SK-N-SH (cell line): Measurements from ENCODE around the gene ZSWIM5.

Experiments
- EP300 ChIP-seq, 2 experiments: IDR thresholded peaks; 2 replicates each; pipeline versions ENCODE4 v1.4.0 to v1.6.1; 2012; ENCODE audit warnings: borderline replicate concordance in 1 of 2, low read depth in 1 of 2, low read length in 1 of 2
- FOXJ3 ChIP-seq: sonication (generic); formaldehyde crosslinking; IDR thresholded peaks from 2 replicates; pipeline ENCODE4 v1.5.1; 2020; ENCODE audit warnings: mild to moderate bottlenecking, missing genetic modification reagents
- SMC3 ChIP-seq: IDR thresholded peaks from 2 replicates; pipeline ENCODE4 v1.6.1; 2012; ENCODE audit warnings: low read depth, low read length, improper control_type of control experiment
- TF ChIP-seq, protein P1 (sequence below): fragments of 200-600 bp; sonication (generic); IDR thresholded peaks from 2 replicates; pipeline ENCODE4 v1.6.1; 2017; ENCODE audit warnings: antibody characterized with exemption, mild to moderate bottlenecking, moderate library complexity

GRCh38 chr1:45111239-45111638 is 95.2 kb downstream of the ZSWIM5 start:
- TF ChIP-seq, protein P1, sequence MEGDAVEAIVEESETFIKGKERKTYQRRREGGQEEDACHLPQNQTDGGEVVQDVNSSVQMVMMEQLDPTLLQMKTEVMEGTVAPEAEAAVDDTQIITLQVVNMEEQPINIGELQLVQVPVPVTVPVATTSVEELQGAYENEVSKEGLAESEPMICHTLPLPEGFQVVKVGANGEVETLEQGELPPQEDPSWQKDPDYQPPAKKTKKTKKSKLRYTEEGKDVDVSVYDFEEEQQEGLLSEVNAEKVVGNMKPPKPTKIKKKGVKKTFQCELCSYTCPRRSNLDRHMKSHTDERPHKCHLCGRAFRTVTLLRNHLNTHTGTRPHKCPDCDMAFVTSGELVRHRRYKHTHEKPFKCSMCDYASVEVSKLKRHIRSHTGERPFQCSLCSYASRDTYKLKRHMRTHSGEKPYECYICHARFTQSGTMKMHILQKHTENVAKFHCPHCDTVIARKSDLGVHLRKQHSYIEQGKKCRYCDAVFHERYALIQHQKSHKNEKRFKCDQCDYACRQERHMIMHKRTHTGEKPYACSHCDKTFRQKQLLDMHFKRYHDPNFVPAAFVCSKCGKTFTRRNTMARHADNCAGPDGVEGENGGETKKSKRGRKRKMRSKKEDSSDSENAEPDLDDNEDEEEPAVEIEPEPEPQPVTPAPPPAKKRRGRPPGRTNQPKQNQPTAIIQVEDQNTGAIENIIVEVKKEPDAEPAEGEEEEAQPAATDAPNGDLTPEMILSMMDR: no peak
- TF ChIP-seq FOXJ3 (CRISPR knock-in tag): no peak
- TF ChIP-seq EP300 (IDR thresholded peaks at IDR 0.05; ENCODE audit: borderline replicate concordance in 1 of 2, low read depth in 1 of 2, low read length in 1 of 2): no peak
- no peak for TF ChIP-seq SMC3
